WI38 (cell line): Measurements from ENCODE around the gene STIL.
"Not testable (repeated sequence)": the region's sequence is repeated elsewhere in the genome, so short reads cannot be mapped to it uniquely, and the experiment has no call there.

ENCODE experiments used
- H3K4me3 ChIP-seq: 2 replicates; pipeline ENCODE4 v1.5.1; 2011; ENCODE audit warnings: low read depth, mild to moderate bottlenecking, control low read depth, low read length
- TF ChIP-seq, protein P1 (sequence below): IDR thresholded peaks from 2 replicates; pipeline ENCODE4 v1.5.1; 2012; ENCODE audit warnings: low read depth, mild to moderate bottlenecking, control low read depth, low read length

STIL gene

DNA sequence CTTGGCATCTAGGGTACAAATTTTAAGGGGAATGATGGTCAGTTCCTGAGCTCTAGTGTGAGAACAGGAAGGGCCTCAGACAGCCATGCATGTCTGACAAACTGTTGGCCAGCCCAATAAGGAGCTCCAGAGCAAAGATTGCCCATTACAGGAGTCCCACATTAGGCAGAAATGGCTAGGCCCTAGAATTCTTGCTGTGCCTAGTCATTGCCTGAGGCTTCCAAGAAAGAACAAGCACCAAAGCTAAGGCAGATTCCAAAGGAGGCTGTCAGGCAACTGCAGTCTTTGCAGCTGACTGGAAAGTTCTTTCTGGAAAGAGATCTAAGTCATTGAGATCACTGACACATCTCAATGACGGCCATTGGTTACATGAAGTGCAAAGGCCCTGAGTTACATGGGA is 3.9 kb upstream of the STIL start:
- TF ChIP-seq, protein P1, sequence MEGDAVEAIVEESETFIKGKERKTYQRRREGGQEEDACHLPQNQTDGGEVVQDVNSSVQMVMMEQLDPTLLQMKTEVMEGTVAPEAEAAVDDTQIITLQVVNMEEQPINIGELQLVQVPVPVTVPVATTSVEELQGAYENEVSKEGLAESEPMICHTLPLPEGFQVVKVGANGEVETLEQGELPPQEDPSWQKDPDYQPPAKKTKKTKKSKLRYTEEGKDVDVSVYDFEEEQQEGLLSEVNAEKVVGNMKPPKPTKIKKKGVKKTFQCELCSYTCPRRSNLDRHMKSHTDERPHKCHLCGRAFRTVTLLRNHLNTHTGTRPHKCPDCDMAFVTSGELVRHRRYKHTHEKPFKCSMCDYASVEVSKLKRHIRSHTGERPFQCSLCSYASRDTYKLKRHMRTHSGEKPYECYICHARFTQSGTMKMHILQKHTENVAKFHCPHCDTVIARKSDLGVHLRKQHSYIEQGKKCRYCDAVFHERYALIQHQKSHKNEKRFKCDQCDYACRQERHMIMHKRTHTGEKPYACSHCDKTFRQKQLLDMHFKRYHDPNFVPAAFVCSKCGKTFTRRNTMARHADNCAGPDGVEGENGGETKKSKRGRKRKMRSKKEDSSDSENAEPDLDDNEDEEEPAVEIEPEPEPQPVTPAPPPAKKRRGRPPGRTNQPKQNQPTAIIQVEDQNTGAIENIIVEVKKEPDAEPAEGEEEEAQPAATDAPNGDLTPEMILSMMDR: no peak
- no peak overlapping the region for H3K4me3 ChIP-seq

DNA sequence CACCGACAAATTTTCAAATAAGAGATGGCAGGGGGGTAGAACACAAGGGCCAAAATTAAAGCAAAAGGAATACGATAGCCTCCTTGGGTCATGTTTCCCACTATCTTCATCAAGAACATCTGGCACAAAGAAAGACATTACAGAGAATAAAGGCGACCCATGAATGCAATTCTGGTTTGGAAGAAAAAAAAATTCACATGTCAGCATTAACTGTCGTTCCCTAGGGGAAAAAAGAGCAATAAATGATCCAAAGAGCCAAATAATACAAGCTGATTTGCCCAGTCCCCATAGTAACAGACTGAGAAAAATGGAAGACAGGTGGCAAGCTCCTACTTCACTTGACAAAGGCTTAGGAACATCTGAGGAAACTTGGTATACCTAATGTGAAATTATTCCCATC is 4.5 kb downstream of the STIL start:
- H3K4me3 ChIP-seq: no peak overlapping the region
- TF ChIP-seq, protein P1: no peak

GRCh38 chr1:47302472-47302871 is 11.5 kb downstream of the STIL start:
- TF ChIP-seq, protein P1: no peak

GRCh38 chr1:47298025-47298699 is 15.8 kb downstream of the STIL start:
- no peak overlapping the region for H3K4me3 ChIP-seq
- TF ChIP-seq, protein P1: no peak

More at GRCh38 chr1:47302472-47302871, 11.5 kb downstream of the STIL start:
- H3K4me3 ChIP-seq: no peak overlapping the region

DNA sequence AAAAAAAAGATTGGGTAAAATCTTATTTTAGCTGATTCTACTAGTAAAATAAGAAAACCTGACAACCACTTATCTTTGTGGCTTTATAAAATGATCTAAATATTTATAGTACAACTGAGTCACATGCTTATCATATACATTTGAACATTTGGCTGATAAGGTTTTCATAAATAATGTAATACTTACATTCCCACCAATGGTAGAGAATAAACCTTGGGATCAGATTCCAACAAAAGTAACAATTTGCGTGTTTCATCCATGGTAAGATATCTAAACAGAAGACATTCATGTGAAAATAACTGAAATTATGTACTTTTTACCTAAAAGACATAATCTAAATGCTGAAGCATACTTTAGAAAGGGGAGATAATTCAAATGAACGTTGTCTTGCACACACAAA is 18.4 kb downstream of the STIL start:
- H3K4me3 ChIP-seq: no peak overlapping the region
- TF ChIP-seq, protein P1: no peak

- not testable (repeated sequence) for H3K4me3 ChIP-seq
Measured at GRCh38 chr1:47294863-47295262, 19.1 kb downstream of the STIL start.

DNA sequence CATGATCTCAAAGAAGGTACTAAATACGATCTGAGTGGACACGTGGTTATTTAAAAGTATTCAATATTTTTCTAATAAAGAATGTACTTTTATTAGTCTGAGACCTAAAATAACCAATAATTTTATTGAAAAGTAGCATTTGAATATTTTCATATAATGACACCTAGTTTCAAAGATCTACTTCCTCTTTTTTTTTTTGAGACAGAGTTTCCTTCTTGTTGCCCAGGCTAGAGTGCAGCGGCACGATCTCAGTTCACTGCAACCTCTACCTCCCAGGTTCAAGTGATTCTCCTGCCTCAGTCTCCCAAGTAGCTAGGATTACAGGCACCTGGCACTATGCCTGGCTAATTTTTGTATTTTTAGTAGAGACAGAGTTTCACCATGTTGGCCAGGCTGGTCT is 25.8 kb downstream of the STIL start:
- H3K4me3 ChIP-seq: not testable (repeated sequence)

DNA sequence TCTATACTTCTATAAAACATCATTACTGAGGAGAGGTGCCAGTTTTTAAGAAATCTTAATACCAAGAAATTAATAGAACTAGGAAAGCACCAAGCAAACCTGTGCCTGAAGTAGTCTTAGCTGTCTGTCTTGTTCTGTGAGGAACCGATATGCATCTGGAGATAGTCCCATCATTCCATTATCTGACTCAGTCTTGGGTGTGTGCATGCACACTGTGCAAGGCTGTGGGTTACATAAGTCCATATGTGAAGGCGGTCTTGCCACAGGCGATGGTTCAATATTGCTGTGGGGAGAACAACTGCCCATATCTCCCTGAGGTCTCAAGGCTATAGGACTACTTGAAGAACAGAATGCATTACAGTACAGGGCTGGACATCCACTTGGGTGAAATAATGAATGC is 33.8 kb downstream of the STIL start:
- H3K4me3 ChIP-seq: no peak overlapping the region
- TF ChIP-seq, protein P1: no peak
